ENCODE data around the gene ATP2C2. TPM values are rescaled to one million over a fixed set of nuclear protein-coding genes. Genes with fewer than 3 reads are reported as not detected.

Gene ATP2C2
- total RNA-seq, 6 experiments from 2014 or later = 0.18 to 0.51 (median 0.32) TPM; not detected in 2

DNA sequence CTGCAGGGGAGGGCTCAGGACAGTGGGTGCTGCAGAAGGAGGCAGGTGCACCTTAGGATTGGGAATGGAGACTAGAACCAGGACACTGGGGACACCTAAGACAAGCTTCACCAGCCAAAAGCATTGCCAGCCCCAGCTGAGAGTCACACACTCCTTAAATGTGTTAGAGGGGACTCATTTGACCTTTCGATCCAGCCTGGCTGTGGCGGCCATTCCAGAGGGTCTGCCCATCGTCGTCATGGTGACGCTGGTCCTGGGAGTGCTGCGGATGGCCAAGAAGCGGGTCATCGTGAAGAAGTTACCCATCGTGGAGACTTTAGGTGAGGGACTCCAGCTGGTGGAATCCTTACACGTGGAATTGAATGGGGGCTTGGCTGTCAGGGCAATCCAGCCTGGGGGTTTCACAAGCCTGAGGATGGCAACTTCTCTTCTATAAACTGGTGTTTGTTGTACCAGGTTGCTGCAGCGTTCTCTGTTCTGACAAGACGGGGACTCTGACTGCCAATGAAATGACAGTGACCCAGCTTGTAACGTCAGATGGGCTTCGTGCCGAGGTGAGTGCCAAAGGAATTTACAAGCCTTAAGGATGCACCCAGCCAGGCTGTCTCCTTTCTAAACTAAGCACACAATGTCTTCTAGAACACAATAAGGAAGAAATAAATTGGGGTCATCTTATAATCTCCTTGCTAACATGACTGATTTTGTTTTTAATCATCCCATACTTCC is 70.8 kb downstream of the ATP2C2 start:
- no peak overlapping the region for H3K27ac ChIP-seq
- H3K4me3 ChIP-seq = no peak overlapping the region
- no peaks in the 10 kb centered on the region for H3K27me3 ChIP-seq
- H3K9me3 ChIP-seq = no peaks in the 10 kb centered on the region
- no peak for DNase-seq
- H3K36me3 ChIP-seq = no peaks in the 10 kb centered on the region
- TF ChIP-seq, protein P1, sequence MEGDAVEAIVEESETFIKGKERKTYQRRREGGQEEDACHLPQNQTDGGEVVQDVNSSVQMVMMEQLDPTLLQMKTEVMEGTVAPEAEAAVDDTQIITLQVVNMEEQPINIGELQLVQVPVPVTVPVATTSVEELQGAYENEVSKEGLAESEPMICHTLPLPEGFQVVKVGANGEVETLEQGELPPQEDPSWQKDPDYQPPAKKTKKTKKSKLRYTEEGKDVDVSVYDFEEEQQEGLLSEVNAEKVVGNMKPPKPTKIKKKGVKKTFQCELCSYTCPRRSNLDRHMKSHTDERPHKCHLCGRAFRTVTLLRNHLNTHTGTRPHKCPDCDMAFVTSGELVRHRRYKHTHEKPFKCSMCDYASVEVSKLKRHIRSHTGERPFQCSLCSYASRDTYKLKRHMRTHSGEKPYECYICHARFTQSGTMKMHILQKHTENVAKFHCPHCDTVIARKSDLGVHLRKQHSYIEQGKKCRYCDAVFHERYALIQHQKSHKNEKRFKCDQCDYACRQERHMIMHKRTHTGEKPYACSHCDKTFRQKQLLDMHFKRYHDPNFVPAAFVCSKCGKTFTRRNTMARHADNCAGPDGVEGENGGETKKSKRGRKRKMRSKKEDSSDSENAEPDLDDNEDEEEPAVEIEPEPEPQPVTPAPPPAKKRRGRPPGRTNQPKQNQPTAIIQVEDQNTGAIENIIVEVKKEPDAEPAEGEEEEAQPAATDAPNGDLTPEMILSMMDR (IDR thresholded peaks at IDR 0.05) = no peak
- no peak for TF ChIP-seq POLR2A (IDR thresholded peaks at IDR 0.05)
- H3K4me1 ChIP-seq = no peaks in the 10 kb centered on the region
- 19% methylated on average over 5 of the region's 15 CpGs for WGBS (ENCODE audit: insufficient coverage, low coverage, low lambda C conversion rate, missing lambda C conversion rate)
- no peak for ATAC-seq
- intact Hi-C loops (cut with DNase I) = no loop called here

DNA sequence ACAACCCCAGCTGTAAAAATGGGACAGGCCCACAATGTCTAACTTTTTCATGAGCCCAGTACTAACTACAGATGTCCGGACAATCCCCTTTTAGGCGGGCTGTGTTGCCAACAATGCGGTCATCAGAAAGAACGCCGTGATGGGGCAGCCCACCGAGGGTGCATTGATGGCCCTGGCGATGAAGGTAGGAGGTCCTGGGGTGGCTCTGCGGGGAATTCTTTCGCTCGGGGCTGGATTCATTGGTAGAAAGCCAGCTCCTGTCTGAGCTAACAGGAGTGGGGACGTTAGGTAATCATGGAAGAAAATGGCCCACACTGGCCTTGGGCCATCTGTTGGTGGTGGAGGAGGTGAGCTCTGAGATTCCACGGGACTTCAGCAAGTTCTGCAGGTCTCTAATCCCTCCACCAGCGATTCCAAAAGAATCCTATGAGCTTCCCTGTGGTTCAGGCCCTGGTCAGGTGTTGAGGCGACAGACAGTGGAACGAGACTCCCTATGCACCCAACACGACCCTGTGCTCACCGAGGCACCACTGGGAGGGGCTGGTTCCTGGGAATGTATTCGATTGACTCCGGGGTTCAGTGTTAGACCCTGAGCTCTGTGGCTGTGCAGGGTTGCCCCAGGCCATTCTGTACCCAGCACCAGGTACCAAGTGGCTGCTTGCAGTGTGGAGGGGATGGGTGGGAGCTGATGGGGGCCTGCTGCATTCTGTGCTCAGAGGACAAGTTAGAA is 74.2 kb downstream of the ATP2C2 start:
- Histone ChIP-seq H3K4me3 (no peak overlapping the region), H3K27ac (no peak overlapping the region), H3K9me3 (no peaks in the 10 kb centered on the region), H3K27me3 (no peaks in the 10 kb centered on the region), H3K36me3 (no peaks in the 10 kb centered on the region), H3K4me1 (no peaks in the 10 kb centered on the region)
- peak in 1 of 4 donors; percentile 15 for ATAC-seq
- no peak for DNase-seq
- intact Hi-C loops (cut with DNase I) = no loop called here
- 78% methylated on average over 16 of the region's 19 CpGs for WGBS (ENCODE audit: insufficient coverage, low coverage, low lambda C conversion rate, missing lambda C conversion rate)
- no peak for TF ChIP-seq POLR2A (IDR thresholded peaks at IDR 0.05)
- TF ChIP-seq, protein P1 (IDR thresholded peaks at IDR 0.05) = no peak

DNA sequence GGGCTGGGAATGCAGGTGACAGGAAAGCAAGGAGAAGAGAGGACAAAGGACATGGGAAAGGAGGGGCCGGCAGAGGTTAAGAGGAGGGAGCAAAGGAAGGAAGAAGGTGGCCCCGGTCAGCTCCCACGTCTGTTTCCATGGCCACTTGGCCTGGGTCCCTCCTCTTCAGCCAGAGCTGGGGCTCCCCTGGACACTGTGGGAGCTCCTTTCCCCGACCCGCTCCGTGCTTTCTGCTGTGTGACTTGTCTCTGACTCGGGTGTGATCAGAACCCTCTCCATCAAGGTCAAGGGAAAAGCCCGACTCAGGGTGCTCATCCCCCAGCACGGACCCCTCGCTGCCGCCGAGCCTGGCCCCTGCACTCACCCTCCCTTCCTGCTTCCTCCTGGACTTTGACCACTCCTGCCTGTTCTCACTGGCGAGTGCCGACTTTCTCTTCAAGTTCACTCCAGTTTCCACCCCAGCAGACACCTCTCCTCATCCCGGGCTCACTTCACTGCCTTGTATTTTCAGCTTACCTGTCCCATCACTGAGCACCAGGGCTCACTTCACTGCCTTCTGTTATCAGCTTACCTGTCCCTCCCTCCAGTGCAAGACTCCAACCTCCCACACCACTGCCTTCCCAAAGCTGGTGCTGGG is 74.9 kb downstream of the ATP2C2 start:
- H3K27me3 ChIP-seq = no peaks in the 10 kb centered on the region
- H3K4me1 ChIP-seq = no peaks in the 10 kb centered on the region
- ATAC-seq = peak; percentile 46 to 58 (median 52)
- 10% methylated on average over 8 of the region's 15 CpGs for WGBS (ENCODE audit: insufficient coverage, low coverage, low lambda C conversion rate, missing lambda C conversion rate)
- H3K27ac ChIP-seq = no peak overlapping the region
- no peak for DNase-seq
- no peaks in the 10 kb centered on the region for H3K36me3 ChIP-seq
- intact Hi-C loops (cut with DNase I) = no loop called here
- TF ChIP-seq POLR2A (IDR thresholded peaks at IDR 0.05) = no peak
- TF ChIP-seq, protein P1 (IDR thresholded peaks at IDR 0.05) = no peak
- no peak overlapping the region for H3K4me3 ChIP-seq
- no peaks in the 10 kb centered on the region for H3K9me3 ChIP-seq

DNA sequence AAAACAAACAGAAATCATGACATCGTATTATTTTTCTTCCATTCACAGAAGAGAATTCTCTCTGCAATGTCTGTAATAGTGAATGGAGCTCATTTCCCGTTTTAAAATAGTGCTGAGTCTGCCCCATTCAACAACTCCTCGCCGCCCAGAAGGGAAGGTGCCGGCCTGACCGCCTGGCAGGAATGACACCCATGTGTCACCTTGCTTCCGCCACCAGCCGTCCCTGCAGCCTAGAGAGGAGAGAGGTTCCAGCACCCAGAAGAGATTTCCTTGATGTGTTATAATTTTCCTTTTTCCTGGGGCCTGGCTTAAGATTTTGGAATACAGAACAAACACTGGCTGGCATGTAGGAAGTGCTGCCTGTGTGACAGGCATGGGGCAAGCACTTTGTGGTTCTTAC is 76.1 kb downstream of the ATP2C2 start:
- Histone ChIP-seq H3K4me3 (no peak overlapping the region), H3K4me1 (no peaks in the 10 kb centered on the region), H3K27ac (no peak overlapping the region), H3K9me3 (no peaks in the 10 kb centered on the region), H3K36me3 (no peaks in the 10 kb centered on the region), H3K27me3 (no peaks in the 10 kb centered on the region)
- ATAC-seq = no peak
- TF ChIP-seq, protein P1 (IDR thresholded peaks at IDR 0.05) = no peak
- TF ChIP-seq POLR2A (IDR thresholded peaks at IDR 0.05) = no peak
- intact Hi-C loops (cut with DNase I) = no loop called here
- DNase-seq = no peak
- WGBS (ENCODE audit: insufficient coverage, low coverage, low lambda C conversion rate, missing lambda C conversion rate) = 68% methylated on average over 7 of the region's 8 CpGs

All from right lobe of liver (tissue), 6 donors.